Amniotic epithelial cell (primary cell): ENCODE data around the gene MRI1.
A peak's percentile ranks its signal among the peaks of the same experiment; 100 is the strongest.
"Not testable (repeated sequence)": the region's sequence is repeated elsewhere in the genome, so short reads cannot be mapped to it uniquely, and the experiment has no call there.

ENCODE experiments used
- DNase-seq: peaks from one replicate; pipeline ENCODE4 v3.0.0-alpha.2; 2010; ENCODE audit warnings: low read depth

Gene MRI1

DNA sequence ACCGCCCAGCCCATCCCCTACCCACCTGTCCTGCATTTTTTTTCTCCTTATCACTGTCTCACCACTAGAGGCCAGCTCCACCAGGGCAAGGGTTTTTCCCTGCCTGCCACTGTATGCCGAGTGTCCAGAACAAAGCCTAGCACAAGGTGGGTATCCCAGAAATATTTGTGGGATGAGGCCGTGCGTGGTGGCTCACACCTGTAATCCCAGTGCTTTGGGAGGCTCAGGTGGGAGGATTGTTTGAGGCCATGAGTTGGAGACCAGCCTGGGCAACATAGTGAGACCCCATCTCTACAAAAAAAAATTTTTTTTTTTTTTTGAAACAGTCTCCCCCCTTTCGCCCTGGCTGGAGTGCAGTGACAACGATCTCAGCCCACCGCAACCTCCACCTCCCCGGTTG is 2.9 kb upstream of the MRI1 start:
- no peak for DNase-seq

GRCh38 chr19:13762635-13763235 is 1.6 kb upstream of the MRI1 start:
- DNase-seq = no peak

GRCh38 chr19:13763265-13763664 is 1.1 kb upstream of the MRI1 start:
- DNase-seq = no peak

- DNase-seq = peak; percentile 32
Observed at GRCh38 chr19:13764821-13765394, 586 bp downstream of the MRI1 start.

DNA sequence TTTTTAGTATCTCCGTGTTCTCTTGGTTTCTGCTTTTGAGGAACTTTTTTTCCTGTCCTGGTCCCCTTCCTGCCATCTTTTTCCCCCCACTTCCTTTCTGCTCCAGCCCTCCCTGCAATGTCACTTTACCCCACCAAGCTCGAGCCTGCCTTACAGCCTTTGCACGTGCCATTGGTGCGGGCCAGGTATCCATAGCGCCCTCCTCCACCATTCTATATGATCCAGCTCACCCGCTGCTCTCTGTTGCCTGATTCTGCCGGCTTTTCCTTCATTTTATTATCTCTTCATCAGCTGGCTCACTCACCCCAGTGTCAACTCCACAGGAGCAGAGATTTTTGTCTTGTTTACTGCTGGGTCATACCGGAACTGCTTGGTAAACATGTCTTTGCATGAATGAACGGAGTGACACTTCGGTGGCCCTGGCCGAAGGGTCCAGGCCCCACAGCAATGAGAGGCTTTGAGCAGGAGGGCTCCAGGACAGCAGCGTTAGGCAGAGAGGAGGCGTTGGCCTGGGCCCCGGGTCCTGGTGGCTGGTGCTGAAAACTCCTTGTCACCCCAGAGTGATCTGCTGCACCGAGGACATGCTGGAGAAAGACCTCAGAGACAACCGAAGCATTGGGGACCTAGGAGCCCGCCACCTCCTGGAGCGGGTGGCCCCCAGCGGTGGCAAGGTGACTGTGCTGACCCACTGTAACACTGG is 1.2 kb downstream of the MRI1 start:
- DNase-seq = peak; percentile 11

DNA sequence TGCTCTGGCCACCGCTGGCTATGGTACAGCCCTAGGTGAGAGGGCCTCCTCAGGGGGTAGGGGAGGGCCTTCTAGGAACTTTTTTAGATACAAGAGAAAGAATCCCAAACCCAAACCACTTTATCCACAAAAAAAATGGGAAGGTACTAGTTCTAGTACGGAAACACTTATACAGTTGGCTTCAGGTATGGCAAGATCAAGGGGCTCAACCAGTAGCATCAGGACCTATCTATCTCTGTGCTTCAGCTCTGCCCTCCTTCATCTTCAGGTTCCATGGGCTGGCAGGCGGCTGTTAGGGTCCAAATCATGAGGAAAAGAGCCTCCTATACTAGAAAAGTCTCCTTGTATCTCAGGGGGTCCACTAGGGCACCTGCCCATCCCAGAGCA is 1.8 kb downstream of the MRI1 start:
- no peak for DNase-seq

DNA sequence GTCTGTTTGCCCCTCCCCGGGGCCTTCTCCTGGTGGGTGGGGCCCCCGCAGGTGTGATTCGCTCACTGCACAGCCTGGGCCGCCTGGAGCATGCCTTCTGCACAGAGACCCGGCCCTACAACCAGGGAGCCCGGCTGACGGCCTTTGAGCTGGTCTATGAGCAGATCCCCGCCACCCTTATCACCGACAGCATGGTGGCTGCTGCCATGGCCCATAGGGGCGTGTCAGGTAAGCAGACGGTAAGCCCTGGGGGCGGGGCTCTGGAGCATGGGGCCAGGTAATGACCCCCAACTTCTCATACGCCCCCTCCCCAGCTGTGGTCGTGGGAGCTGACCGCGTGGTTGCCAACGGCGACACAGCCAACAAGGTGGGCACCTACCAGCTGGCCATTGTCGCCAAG is 4.2 kb downstream of the MRI1 start:
- no peak for DNase-seq

DNA sequence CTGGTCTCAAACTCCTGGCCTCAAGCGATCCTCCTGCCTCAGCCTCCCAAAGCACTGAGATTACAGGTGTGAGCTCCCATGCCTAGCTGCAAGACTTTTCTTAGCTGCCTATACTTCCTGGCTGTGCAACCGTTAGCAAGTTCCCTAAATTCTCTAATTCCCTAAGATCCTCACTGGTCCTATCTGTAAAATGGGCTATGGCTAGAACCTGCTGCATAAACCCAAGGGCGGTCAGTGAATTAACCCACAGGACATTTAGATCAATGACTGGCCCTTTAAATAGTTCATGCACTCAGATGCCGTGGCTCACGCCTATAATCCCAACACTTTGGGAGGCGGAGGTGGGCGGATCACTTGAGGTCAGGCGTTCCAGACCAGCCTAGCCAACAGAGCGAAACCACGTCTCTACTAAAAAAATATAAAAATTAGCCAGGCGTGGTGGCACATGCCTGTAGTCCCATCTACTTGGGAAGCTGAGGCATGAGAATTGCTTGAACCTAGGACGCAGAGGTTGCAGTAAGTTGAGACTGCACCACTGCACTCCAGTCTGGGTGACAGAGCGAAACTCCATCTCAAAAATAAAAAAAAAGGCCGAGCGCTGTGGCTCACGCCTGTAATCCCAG is 5.8 kb downstream of the MRI1 start:
- DNase-seq = no peak

GRCh38 chr19:13774217-13775191 is 10.2 kb downstream of the MRI1 start, which contains the start of gene C19orf53:
Gene C19orf53, plus strand, starts transcription at chr19:13774456. Its CDS starts 22 bp downstream, at chr19:13774478.
- DNase-seq = peak; percentile 92

DNA sequence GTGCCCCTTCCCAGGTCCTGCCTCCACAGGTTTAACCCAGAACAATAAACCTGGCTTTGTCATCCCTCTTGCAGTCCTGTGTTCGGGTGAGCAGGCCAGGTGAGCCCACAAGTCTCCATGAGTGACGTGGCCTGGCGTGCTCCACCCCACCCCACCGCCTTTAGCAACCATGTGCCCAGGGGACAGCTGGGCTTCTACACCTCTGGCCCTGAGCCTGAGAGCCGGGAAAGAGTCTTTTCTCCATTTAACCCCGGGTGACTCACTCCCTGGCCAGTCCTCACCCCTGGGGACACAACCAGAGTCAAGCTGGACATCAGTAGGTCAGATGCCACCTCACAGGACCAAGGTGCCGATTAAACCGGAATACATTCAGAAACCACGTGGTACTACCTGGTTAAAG is 14.1 kb downstream of the MRI1 start:
- no peak for DNase-seq

DNA sequence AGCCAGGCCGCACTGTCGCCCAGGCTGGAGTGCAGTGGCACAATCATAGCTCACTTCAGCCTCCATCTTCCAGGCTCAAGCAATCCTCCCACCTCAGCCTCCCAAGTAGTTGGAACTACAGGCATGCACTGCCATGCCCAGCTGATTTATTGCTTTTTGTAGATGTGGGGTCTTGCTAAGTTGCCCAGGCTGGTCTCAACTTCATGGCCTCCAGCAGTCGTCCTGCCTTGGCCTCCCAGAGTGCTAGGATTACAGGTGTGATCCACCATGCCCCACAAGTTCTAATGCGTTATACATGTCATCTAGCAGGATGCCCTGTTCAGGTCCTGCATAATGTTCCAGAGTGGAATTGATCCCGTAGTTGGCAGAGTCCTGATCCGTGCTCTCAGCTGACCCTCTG is 14.5 kb downstream of the MRI1 start:
- no peak for DNase-seq

- DNase-seq = not testable (repeated sequence)
Observed at GRCh38 chr19:13779794-13780193, 15.5 kb downstream of the MRI1 start.

DNA sequence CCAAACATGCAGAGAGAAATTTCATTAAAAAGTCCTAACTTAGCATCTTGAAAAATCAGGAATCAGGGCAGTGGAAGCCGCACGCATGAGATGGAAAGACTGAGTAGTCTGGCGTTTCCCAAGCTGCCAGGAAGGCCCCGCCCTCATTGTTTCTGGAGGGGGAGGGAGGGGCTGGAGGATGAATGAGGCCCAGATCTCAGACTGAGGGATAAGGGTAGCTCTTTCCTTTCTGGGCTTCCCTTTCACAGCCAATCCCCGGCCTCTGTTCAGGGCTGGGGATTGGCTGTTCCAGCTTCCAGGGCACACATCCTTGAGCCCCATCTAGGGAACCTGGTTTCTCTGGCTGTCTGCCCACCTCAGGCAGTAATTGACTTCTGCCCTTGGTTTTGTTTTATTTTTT is 17.2 kb downstream of the MRI1 start:
- peak; percentile 86 for DNase-seq

- peak; percentile 65 for DNase-seq
Observed at GRCh38 chr19:13782537-13782936, 18.2 kb downstream of the MRI1 start.

DNA sequence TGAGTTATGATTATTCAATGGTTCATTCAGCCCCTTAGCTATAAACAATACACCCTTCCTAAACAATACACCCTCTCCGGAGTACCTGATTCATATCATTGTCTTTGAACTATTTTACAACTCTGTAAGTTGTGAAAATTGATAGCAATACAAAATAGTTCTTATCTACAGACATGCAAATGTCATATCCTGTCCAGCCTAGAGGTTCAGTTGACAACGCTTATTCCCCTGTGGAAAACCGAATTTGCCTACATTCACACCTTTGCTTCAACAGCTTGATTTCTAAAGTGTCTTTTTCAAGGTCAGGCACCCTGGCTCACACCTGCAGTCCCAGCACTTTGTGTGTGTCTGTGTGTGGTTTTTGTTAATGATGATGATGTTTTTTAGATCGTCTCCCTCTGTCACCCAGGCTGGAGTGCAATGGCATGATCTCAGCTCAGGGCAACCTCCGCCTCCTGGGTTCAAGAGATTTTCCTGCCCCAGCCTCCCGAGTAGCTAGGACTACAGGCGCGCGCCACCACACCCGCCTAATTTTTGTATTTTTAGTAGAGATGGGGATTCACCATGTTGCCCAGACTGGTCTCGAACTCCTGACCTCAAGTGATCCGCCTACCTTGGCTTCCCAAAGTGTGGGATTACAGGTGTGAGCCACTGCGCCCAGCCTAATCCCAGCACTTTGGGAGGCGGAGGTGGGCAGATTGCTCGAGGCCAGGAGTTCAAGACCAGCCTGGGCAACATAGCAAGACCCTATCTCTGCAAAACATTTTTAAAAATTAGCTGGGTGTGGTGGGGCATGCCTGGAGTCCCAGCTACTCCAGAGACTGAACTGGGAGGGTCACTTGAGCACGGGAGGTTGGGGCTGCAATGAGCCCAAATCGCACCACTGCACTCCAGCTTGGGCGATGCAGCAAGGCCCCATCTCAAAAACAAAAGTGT is 19.5 kb downstream of the MRI1 start:
- DNase-seq = no peak

DNA sequence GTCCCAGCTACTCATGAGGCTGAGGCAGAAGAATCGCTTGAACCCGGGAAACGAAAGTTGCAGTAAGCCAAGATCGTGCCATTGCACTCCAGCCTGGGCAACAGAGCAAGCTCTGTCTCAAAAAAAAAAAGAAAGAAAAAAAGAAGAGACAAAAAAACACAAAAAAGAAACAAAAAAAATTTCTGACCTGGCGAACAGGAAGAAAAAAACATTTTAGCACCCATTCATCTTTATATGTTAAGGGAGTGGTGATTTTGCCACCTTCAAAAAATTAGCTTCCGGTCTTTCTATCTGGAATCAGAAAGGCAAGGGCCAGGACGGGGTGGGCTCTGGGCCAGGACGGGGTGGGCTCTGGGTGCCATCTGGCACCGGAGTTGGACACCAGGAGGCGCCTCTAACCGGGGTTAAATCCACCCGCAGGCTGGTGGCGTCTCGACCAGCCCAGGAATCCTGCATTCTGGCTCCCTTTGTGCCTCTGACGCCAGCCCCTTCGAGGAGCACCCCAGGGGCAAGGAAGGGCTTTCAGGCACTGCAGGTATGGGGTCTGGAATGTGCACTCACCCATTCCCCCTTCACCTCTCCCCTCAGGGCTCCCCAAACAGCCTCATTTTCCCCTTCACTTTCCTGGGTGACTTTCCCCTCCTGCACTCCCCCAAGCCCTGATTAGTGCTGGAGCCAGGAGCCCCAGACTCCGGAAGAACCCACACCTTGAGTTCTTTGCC is 20.6 kb downstream of the MRI1 start:
- DNase-seq = peak; percentile 49

GRCh38 chr19:13788991-13789390 is 24.7 kb downstream of the MRI1 start:
- DNase-seq = peak; percentile 72

DNA sequence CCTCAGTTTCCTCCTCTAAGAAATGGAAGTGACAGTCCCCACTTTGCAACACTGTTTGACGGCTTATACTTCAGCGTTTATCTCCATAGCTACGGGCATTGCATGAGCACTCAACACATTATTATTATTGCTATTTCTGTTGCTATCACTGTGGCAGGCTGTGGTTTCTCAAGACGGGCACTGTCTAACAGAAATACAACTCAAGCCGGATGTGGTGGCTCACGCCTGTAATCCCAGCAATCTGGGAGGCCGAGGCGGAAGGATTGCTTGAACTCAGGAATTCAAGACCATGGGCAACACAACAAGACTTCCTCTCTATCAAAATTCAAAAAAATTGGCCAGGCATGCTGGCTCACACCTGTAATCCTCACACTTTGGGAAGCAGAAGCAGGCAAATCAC is 26.0 kb downstream of the MRI1 start:
- DNase-seq = peak; percentile 76

DNA sequence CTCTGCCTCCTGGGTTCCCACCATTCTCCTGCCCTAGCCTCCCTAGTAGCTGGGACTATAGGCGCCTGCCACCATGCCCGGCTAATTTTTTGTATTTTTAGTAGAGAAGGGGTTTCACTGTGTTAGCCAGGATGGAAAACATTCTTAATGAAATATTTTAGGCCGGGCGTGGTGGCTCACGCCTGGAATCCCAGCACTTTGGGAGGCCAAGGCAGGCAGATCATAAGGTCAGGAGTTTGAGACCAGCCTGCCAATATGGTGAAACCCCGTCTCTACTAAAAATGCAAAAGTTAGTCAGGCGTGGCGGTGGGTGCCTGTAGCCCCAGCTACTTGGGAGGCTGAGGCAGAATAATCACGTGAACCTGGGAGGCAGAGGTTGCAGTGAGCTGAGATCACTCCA is 29.0 kb downstream of the MRI1 start:
- DNase-seq = not testable (repeated sequence)

DNA sequence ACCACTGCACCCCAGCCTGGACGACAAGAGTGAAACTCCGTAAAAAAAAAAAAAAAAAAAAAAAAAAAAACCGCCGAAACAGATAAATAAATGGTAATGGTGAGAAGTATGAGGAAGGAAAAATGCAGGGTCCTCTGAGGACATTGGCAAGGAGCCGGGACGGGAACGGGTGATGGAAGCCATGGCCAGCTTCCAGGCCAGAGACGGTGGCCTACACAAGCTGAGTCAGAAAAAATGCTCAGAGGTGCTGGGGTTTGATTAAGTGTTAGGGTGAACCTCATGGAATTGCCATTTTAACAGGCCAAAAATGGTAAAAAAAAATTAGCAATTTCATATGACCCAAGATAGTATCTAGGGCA is 30.1 kb downstream of the MRI1 start:
- DNase-seq = peak; percentile 95
